HG03097 (cell line): Measurements from ENCODE around the gene PRPF6.
A peak's percentile ranks its signal among the peaks of the same experiment; 100 is the strongest.

Source experiments
- ATAC-seq: cut with Tn5 transposase; IDR thresholded peaks from one replicate; pipeline ENCODE4 v1.9.1; 2021; ENCODE audit not compliant: unreplicated experiment, low FRiP score

The PRPF6 gene

GRCh38 chr20:63945921-63946920 is 34.7 kb upstream of the PRPF6 start:
- no peak for ATAC-seq

- no peak for ATAC-seq
These were observed 33.8 kb upstream of the PRPF6 start for GRCh38 chr20:63946986-63947637.

- no peak for ATAC-seq
These were observed 33.1 kb upstream of the PRPF6 start for GRCh38 chr20:63947638-63948456.

- no peak for ATAC-seq
These were observed 30.1 kb upstream of the PRPF6 start for GRCh38 chr20:63950701-63951397.

- ATAC-seq: no peak
These were observed 29.3 kb upstream of the PRPF6 start for GRCh38 chr20:63951398-63952209.

- ATAC-seq: no peak
These were observed 28.8 kb upstream of the PRPF6 start for GRCh38 chr20:63952210-63952535.

GRCh38 chr20:63952769-63953168 is 28.2 kb upstream of the PRPF6 start:
- ATAC-seq: no peak

- ATAC-seq: no peak
These were observed 27.0 kb upstream of the PRPF6 start for GRCh38 chr20:63953764-63954429.

- ATAC-seq: no peak
These were observed 25.6 kb upstream of the PRPF6 start for GRCh38 chr20:63955281-63955826.

GRCh38 chr20:63955827-63956663 is 24.9 kb upstream of the PRPF6 start, which contains the start of gene UCKL1:
UCKL1 (minus strand) TSS chr20:63956416; CDS start chr20:63956372, 44 bp downstream.
- peak; percentile 60 for ATAC-seq

GRCh38 chr20:63956664-63957003 is 24.3 kb upstream of the PRPF6 start:
- ATAC-seq: no peak

- ATAC-seq: no peak
These were observed 23.8 kb upstream of the PRPF6 start for GRCh38 chr20:63957004-63957689.

GRCh38 chr20:63957690-63958441 is 23.1 kb upstream of the PRPF6 start:
- no peak for ATAC-seq

- ATAC-seq: no peak
These were observed 22.5 kb upstream of the PRPF6 start for GRCh38 chr20:63958471-63958870.

GRCh38 chr20:63958964-63959698 is 21.8 kb upstream of the PRPF6 start:
- ATAC-seq: no peak

- ATAC-seq: no peak
These were observed 21.2 kb upstream of the PRPF6 start for GRCh38 chr20:63959699-63960075.
